Measurements from ENCODE around the gene CSHL1. TPM values are rescaled to one million over a fixed set of nuclear protein-coding genes. Genes with fewer than 3 reads are reported as not detected.
A peak's percentile ranks its signal among the peaks of the same experiment; 100 is the strongest.
"Not testable (repeated sequence)": the region's sequence is repeated elsewhere in the genome, so short reads cannot be mapped to it uniquely, and the experiment has no call there.

Gene CSHL1
- polyA plus RNA-seq, 3 donors, result not detected

DNA sequence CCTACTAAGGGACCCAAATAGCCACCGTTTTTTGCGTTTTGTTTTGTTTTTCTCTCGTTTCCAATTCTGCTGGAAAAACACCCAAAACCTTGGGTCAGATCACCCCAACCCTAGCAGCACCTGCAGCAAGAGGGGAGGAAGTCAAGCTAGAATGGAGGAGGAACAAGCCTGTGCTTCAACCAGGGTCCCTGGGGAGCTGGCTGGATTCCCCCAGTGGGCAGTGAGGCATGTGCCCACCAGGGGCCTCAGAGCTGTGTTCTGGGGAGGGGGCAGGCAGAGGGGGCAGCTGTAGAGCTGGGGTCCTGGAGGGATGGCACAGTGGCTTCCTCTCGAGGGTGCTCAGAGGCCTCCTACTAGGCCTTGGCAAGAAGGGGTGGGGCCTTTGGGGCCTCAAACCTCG, 14.6 kb upstream of the CSHL1 start:
- H3K9me3 ChIP-seq (replicated peaks in 1 of 2; ENCODE audit: control insufficient read depth in 1 of 2, insufficient read depth in 1 of 2, low read length in 2 of 2), result no peaks in the 10 kb centered on the region
- no peaks in the 10 kb centered on the region for H3K27me3 ChIP-seq (ENCODE audit: control insufficient read depth in 2 of 2, insufficient read depth in 2 of 2, low read length in 2 of 2)
- no peak for DNase-seq
- no peak overlapping the region for H3K4me3 Mint-ChIP-seq
- H3K4me1 ChIP-seq (ENCODE audit: control insufficient read depth in 1 of 2, insufficient read depth in 2 of 2, low read length in 2 of 2), result peaks cover 3 to 7% of the 10 kb centered on the region in 2 donors
- peaks cover 4 to 5% of the 10 kb centered on the region in 2 donors for H3K36me3 Mint-ChIP-seq
- H2AFZ ChIP-seq (ENCODE audit: insufficient read depth, low read depth, low read length, poor library complexity, severe bottlenecking), result no peak overlapping the region
- peaks cover 0 to 8% of the 10 kb centered on the region in 2 donors for H3K36me3 ChIP-seq (replicated peaks in 1 of 2; ENCODE audit: control insufficient read depth in 1 of 2, insufficient read depth in 2 of 2, low read length in 2 of 2)
- 68% methylated on average over 3 of the region's 5 CpGs for WGBS (ENCODE audit: insufficient coverage)
- no peak overlapping the region for H3K27ac ChIP-seq (ENCODE audit: low read depth in 1 of 2, low read length in 2 of 2)
- TF ChIP-seq CTCF (IDR thresholded peaks at IDR 0.05), result no peak
- no peaks in the 10 kb centered on the region for H3K9me3 Mint-ChIP-seq
- no peak overlapping the region for H3K9ac ChIP-seq (ENCODE audit: insufficient read depth, low read length, poor library complexity, severe bottlenecking)
- no peaks in the 10 kb centered on the region for H4K20me1 ChIP-seq (ENCODE audit: insufficient read depth, low read length)
- no peak overlapping the region for H3K27ac Mint-ChIP-seq
- H3K4me3 ChIP-seq (replicated peaks in 1 of 3; ENCODE audit: low read depth in 2 of 3, low read length in 3 of 3), result no peak overlapping the region
- H3K27me3 Mint-ChIP-seq (ENCODE audit: low read depth in 3 of 3), result peaks cover 3% of the 10 kb centered on the region in 3 donors
- intact Hi-C loops (cut with micrococcal nuclease), result loop anchor here in 1 of 2 donors (10.0 kb wide), 1 partner anchor 359 kb away; no protein-coding TSS in a partner anchor
- H3K4me2 ChIP-seq (replicated peaks; ENCODE audit: extremely low read depth, low read length, poor library complexity, severe bottlenecking), result no peak overlapping the region
- H3K4me1 Mint-ChIP-seq, result peaks cover 13% of the 10 kb centered on the region
- H3K79me2 ChIP-seq (ENCODE audit: insufficient read depth, low read length), result no peaks in the 10 kb centered on the region

DNA sequence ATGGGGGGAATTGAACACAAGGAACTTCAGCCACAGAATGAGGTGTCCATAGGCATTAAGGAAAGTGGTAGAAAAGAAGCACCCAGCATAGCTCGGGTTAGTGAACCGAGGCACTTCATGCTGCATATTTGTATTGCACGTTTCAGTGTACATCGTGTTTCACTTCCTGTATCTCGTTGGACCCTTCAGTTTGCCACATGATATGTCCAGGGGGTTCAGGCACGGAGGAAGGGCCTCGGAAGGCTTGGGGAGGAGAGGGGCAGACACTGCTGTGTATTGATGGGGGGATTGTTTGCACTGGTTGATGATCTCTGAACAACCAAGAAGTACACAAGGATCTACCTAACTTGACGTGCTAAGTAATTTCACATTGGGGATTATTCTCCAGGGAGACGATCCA, 11.3 kb upstream of the CSHL1 start:
- not testable (repeated sequence) for H4K20me1 ChIP-seq (ENCODE audit: insufficient read depth, low read length); H3K4me3 ChIP-seq (replicated peaks in 1 of 3; ENCODE audit: low read depth in 2 of 3, low read length in 3 of 3); H3K9me3 ChIP-seq (replicated peaks in 1 of 2; ENCODE audit: control insufficient read depth in 1 of 2, insufficient read depth in 1 of 2, low read length in 2 of 2); H3K27me3 ChIP-seq (ENCODE audit: control insufficient read depth in 2 of 2, insufficient read depth in 2 of 2, low read length in 2 of 2); H3K9me3 Mint-ChIP-seq; H3K27ac ChIP-seq (ENCODE audit: low read depth in 1 of 2, low read length in 2 of 2); H3K4me1 ChIP-seq (ENCODE audit: control insufficient read depth in 1 of 2, insufficient read depth in 2 of 2, low read length in 2 of 2); DNase-seq; H3K36me3 Mint-ChIP-seq; H3K27me3 Mint-ChIP-seq (ENCODE audit: low read depth in 3 of 3); H3K36me3 ChIP-seq (replicated peaks in 1 of 2; ENCODE audit: control insufficient read depth in 1 of 2, insufficient read depth in 2 of 2, low read length in 2 of 2); H3K9ac ChIP-seq (ENCODE audit: insufficient read depth, low read length, poor library complexity, severe bottlenecking); H3K4me2 ChIP-seq (replicated peaks; ENCODE audit: extremely low read depth, low read length, poor library complexity, severe bottlenecking); H3K79me2 ChIP-seq (ENCODE audit: insufficient read depth, low read length)
- H3K4me3 Mint-ChIP-seq, result peak overlapping the region; percentile 18 to 80
- peaks cover 15% of the 10 kb centered on the region for H3K4me1 Mint-ChIP-seq
- H2AFZ ChIP-seq (ENCODE audit: insufficient read depth, low read depth, low read length, poor library complexity, severe bottlenecking), result peak overlapping the region; percentile 41
- H3K27ac Mint-ChIP-seq, result peak overlapping the region in 2 of 7 donors; percentile 54 to 66
- intact Hi-C loops (cut with micrococcal nuclease), result loop anchor here in 1 of 2 donors (10.0 kb wide), 1 partner anchor 362 kb away; no protein-coding TSS in a partner anchor
- WGBS (ENCODE audit: insufficient coverage), result 21% methylated on average over 6 of the region's 9 CpGs

DNA sequence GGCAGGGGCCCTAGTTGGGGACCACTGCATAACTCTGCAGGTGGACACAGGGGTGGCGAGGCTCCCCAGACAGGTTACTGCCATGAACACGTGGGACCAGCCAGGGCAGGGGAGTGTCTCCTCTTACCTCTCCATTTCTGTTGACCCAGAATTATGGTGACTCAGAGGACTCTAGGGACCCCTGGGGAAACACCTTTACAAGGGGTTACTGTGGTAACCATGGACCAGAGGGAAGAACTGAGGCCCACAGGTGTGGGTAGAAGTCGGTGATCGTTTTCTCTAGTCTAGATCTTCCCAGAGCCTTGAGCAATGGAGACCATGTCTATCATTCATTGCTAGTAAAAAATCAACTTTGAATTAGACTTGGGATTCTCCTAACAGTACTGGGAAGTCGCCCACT, 9.7 kb upstream of the CSHL1 start:
- H3K4me2 ChIP-seq (replicated peaks; ENCODE audit: extremely low read depth, low read length, poor library complexity, severe bottlenecking); H3K27me3 Mint-ChIP-seq (ENCODE audit: low read depth in 3 of 3); H3K27ac Mint-ChIP-seq; H3K4me3 ChIP-seq (replicated peaks in 1 of 3; ENCODE audit: low read depth in 2 of 3, low read length in 3 of 3); H3K27ac ChIP-seq (ENCODE audit: low read depth in 1 of 2, low read length in 2 of 2); H2AFZ ChIP-seq (ENCODE audit: insufficient read depth, low read depth, low read length, poor library complexity, severe bottlenecking); H3K36me3 ChIP-seq (replicated peaks in 1 of 2; ENCODE audit: control insufficient read depth in 1 of 2, insufficient read depth in 2 of 2, low read length in 2 of 2); H4K20me1 ChIP-seq (ENCODE audit: insufficient read depth, low read length); H3K4me3 Mint-ChIP-seq; H3K27me3 ChIP-seq (ENCODE audit: control insufficient read depth in 2 of 2, insufficient read depth in 2 of 2, low read length in 2 of 2); H3K9me3 Mint-ChIP-seq; H3K9ac ChIP-seq (ENCODE audit: insufficient read depth, low read length, poor library complexity, severe bottlenecking); H3K79me2 ChIP-seq (ENCODE audit: insufficient read depth, low read length); H3K4me1 ChIP-seq (ENCODE audit: control insufficient read depth in 1 of 2, insufficient read depth in 2 of 2, low read length in 2 of 2); DNase-seq; H3K9me3 ChIP-seq (replicated peaks in 1 of 2; ENCODE audit: control insufficient read depth in 1 of 2, insufficient read depth in 1 of 2, low read length in 2 of 2); H3K36me3 Mint-ChIP-seq: not testable (repeated sequence)
- intact Hi-C loops (cut with micrococcal nuclease), result loop anchor here in 1 of 2 donors (10.0 kb wide), 1 partner anchor 364 kb away; no protein-coding TSS in a partner anchor
- 100% methylated on average over 3 of the region's 5 CpGs for WGBS (ENCODE audit: insufficient coverage)
- H3K4me1 Mint-ChIP-seq, result peaks cover 20% of the 10 kb centered on the region

GRCh38 chr17:63920050-63920449, 9.0 kb upstream of the CSHL1 start:
- not testable (repeated sequence) for H3K4me3 Mint-ChIP-seq

More at GRCh38 chr17:63920050-63920449, 9.0 kb upstream of the CSHL1 start:
- H3K27ac ChIP-seq (ENCODE audit: low read depth in 1 of 2, low read length in 2 of 2); H3K9me3 ChIP-seq (replicated peaks in 1 of 2; ENCODE audit: control insufficient read depth in 1 of 2, insufficient read depth in 1 of 2, low read length in 2 of 2); H3K36me3 ChIP-seq (replicated peaks in 1 of 2; ENCODE audit: control insufficient read depth in 1 of 2, insufficient read depth in 2 of 2, low read length in 2 of 2); H3K27me3 ChIP-seq (ENCODE audit: control insufficient read depth in 2 of 2, insufficient read depth in 2 of 2, low read length in 2 of 2); H3K4me2 ChIP-seq (replicated peaks; ENCODE audit: extremely low read depth, low read length, poor library complexity, severe bottlenecking); H3K79me2 ChIP-seq (ENCODE audit: insufficient read depth, low read length); H3K9me3 Mint-ChIP-seq; H3K4me1 ChIP-seq (ENCODE audit: control insufficient read depth in 1 of 2, insufficient read depth in 2 of 2, low read length in 2 of 2); H4K20me1 ChIP-seq (ENCODE audit: insufficient read depth, low read length); H3K27me3 Mint-ChIP-seq (ENCODE audit: low read depth in 3 of 3); H2AFZ ChIP-seq (ENCODE audit: insufficient read depth, low read depth, low read length, poor library complexity, severe bottlenecking); H3K36me3 Mint-ChIP-seq; DNase-seq; H3K4me3 ChIP-seq (replicated peaks in 1 of 3; ENCODE audit: low read depth in 2 of 3, low read length in 3 of 3); H3K9ac ChIP-seq (ENCODE audit: insufficient read depth, low read length, poor library complexity, severe bottlenecking): not testable (repeated sequence)
- WGBS (ENCODE audit: insufficient coverage), result no CpG with 5 or more reads among the region's 6 CpGs
- intact Hi-C loops (cut with micrococcal nuclease), result loop anchor here in 1 of 2 donors (10.0 kb wide), 1 partner anchor 365 kb away; no protein-coding TSS in a partner anchor
- Mint-ChIP-seq H3K27ac (peak overlapping the region in 2 of 7 donors; percentile 4 to 12), H3K4me1 (peaks cover 24% of the 10 kb centered on the region)

Data from CD14-positive monocyte (primary cell).